Erythroblast (primary cell): ENCODE data around the gene ZC2HC1C.

Experiments used
- GATA1 ChIP-seq: IDR thresholded peaks from 2 replicates; pipeline ENCODE4 v1.6.1; 2011; ENCODE audit warnings: low read depth, mild to moderate bottlenecking, control low read depth, low read length, moderate library complexity
- POLR2A ChIP-seq: IDR thresholded peaks from 2 replicates; pipeline ENCODE4 v1.6.1; 2011; ENCODE audit warnings: mild to moderate bottlenecking, low read length

- TF ChIP-seq POLR2A (no peak), GATA1 (no peak)
These were observed 15.0 kb upstream of the ZC2HC1C start for GRCh38 chr14:75054421-75054820.
